HCT116 (cell line): ENCODE measurements around the gene PHKB. TPM values are rescaled to one million over a fixed set of nuclear protein-coding genes. Genes with fewer than 3 reads are reported as not detected.

Experiments
- ATAC-seq: fragments of 200-7000 bp; cut with Tn5 transposase; 2 replicates; pipeline ENCODE4 v1.9.1; 2020; ENCODE audit warnings: mild to moderate bottlenecking, moderate library complexity
- BruUV-seq: library from RNA; stranded (reverse); fragments of 400-500 nt; replicated peaks from 2 replicates; lab custom pipeline; 2021; lab: Mats Ljungman, UMichigan
- CTCF ChIA-PET: fragments of 300-600 bp; sonication (Branson Sonifier 250); formaldehyde crosslinking; loops from one replicate; lab custom pipeline; 2021; ENCODE audit warnings: antibody characterized with exemption; lab: Charles Lee
- POLR2A ChIA-PET: fragments of 300-600, 350-600 bp; sonication (Branson Sonifier 250); formaldehyde crosslinking; loops from one replicate; lab custom pipeline; 2021; ENCODE audit warnings: antibody characterized with exemption; lab: Charles Lee
- RAD21 ChIA-PET, 2 experiments: fragments of 300-600 bp; sonication (Branson Sonifier 250); formaldehyde crosslinking; loops; one replicate each; lab custom pipeline; 2023; ENCODE audit warnings: low total read pairs in 2 of 2; ENCODE audit not compliant: uncharacterized antibody in 2 of 2, unreplicated experiment in 2 of 2, low non-redundant PET in 1 of 2; lab: Charles Lee
- DNase-seq: peaks from one replicate; pipeline ENCODE4 v3.0.0-alpha.2; 2010; ENCODE audit warnings: low read depth, low spot score
- H2AFZ ChIP-seq: fragments of 200-600 bp; shearing (Covaris generic), sonication (generic); 2 replicates; pipeline ENCODE4 v1.6.1; 2017; ENCODE audit warnings: low read depth, mixed run types, mixed read lengths, antibody characterized with exemption, low read length; ENCODE audit not compliant: poor library complexity, severe bottlenecking
- H3K27ac ChIP-seq: 2 replicates; pipeline ENCODE4 v1.5.1; 2012; ENCODE audit warnings: low read depth, low read length
- H3K27me3 ChIP-seq: fragments of 200-600 bp; sonication (generic); 2 replicates; pipeline ENCODE4 v1.6.1; 2016; ENCODE audit warnings: mixed run types, low read length, mixed read lengths; ENCODE audit not compliant: insufficient read depth
- H3K36me3 ChIP-seq, 2 experiments: fragments of 200-500 bp in 1 of 2; fragments of 200-600 bp in 1 of 2; sonication (Bioruptor generic) in 1 of 2; sonication (generic) in 1 of 2; 2 replicates each; pipeline versions ENCODE4 v1.5.1 to v1.6.1; 2014 to 2016; ENCODE audit warnings: low read length in 2 of 2, inconsistent platforms in 1 of 2, mixed read lengths in 1 of 2, mixed run types in 1 of 2; ENCODE audit not compliant: insufficient read depth in 2 of 2, control insufficient read depth in 1 of 2
- H3K4me1 ChIP-seq, 2 experiments: fragments of 200-600 bp in 1 of 2; sonication (generic) in 1 of 2; 2 replicates each; pipeline versions ENCODE4 v1.5.1 to v1.6.1; 2012 to 2017; ENCODE audit warnings: low read length in 2 of 2, inconsistent platforms in 1 of 2, mild to moderate bottlenecking in 1 of 2, mixed read lengths in 1 of 2, mixed run types in 1 of 2, moderate library complexity in 1 of 2; ENCODE audit not compliant: insufficient read depth in 2 of 2, control insufficient read depth in 1 of 2
- H3K4me2 ChIP-seq: fragments of 200-600 bp; sonication (generic); 2 replicates; pipeline ENCODE4 v1.6.1; 2017; ENCODE audit warnings: mixed run types, low read length, mixed read lengths
- H3K4me3 ChIP-seq, 2 experiments: fragments of 200-600 bp in 1 of 2; sonication (generic) in 1 of 2; replicated peaks in 1 of 2; 2 replicates each; pipeline ENCODE4 v1.5.1; 2011 to 2016; ENCODE audit warnings: low read length in 2 of 2, control low read depth in 1 of 2, low read depth in 1 of 2, mild to moderate bottlenecking in 1 of 2, mixed read lengths in 1 of 2, mixed run types in 1 of 2
- H3K79me2 ChIP-seq: fragments of 200-600 bp; sonication (generic); 2 replicates; pipeline ENCODE4 v1.6.1; 2017; ENCODE audit warnings: mild to moderate bottlenecking, mixed run types, low read length, moderate library complexity, mixed read lengths; ENCODE audit not compliant: insufficient read depth
- H3K9ac ChIP-seq: fragments of 200-600 bp; sonication (generic); 2 replicates; pipeline ENCODE4 v1.6.1; 2016; ENCODE audit warnings: low read length, mixed read lengths
- H3K9me2 ChIP-seq: fragments of 200-600 bp; sonication (generic), shearing (Covaris generic); 2 replicates; pipeline ENCODE4 v1.6.1; 2017; ENCODE audit warnings: mixed run types, mild to moderate bottlenecking, moderate library complexity; ENCODE audit not compliant: insufficient read depth
- H3K9me3 ChIP-seq, 2 experiments: fragments of 200-500 bp in 1 of 2; fragments of 200-600 bp in 1 of 2; sonication (Bioruptor generic) in 1 of 2; sonication (generic) in 1 of 2; 2 replicates each; pipeline ENCODE4 v1.6.1; 2014 to 2017; ENCODE audit warnings: low read length in 2 of 2, mixed read lengths in 2 of 2, inconsistent platforms in 1 of 2, low read depth in 1 of 2, mild to moderate bottlenecking in 1 of 2, mixed run types in 1 of 2, moderate library complexity in 1 of 2; ENCODE audit not compliant: control insufficient read depth in 1 of 2, insufficient read depth in 1 of 2
- H4K20me1 ChIP-seq: fragments of 200-600 bp; sonication (generic), shearing (Covaris generic); 2 replicates; pipeline ENCODE4 v1.6.1; 2017; ENCODE audit warnings: mixed run types, mild to moderate bottlenecking, moderate library complexity; ENCODE audit not compliant: insufficient read depth
- EGR1 ChIP-seq: IDR thresholded peaks from 2 replicates; pipeline ENCODE4 v1.6.1; 2012; ENCODE audit warnings: low read depth
- ELF1 ChIP-seq: IDR thresholded peaks from 2 replicates; pipeline ENCODE4 v1.6.1; 2012; ENCODE audit warnings: low read depth, borderline replicate concordance
- EZH2 ChIP-seq: fragments of 200-600 bp; sonication (generic); IDR thresholded peaks from 2 replicates; pipeline ENCODE4 v1.6.1; 2017; ENCODE audit warnings: antibody characterized with exemption, mixed run types
- FOSL1 ChIP-seq: IDR thresholded peaks from 2 replicates; pipeline ENCODE4 v1.6.1; 2012; ENCODE audit warnings: low read depth
- POLR2A ChIP-seq: IDR thresholded peaks from 2 replicates; pipeline ENCODE4 v1.7.0; 2011; ENCODE audit warnings: borderline replicate concordance; ENCODE audit not compliant: insufficient read depth, insufficient read length; ENCODE audit errors: extremely low read depth
- SIN3A ChIP-seq: IDR thresholded peaks from 2 replicates; pipeline ENCODE4 v1.6.1; 2012; ENCODE audit warnings: low read depth
- TCF7L2 ChIP-seq: IDR thresholded peaks from 2 replicates; pipeline ENCODE4 v1.7.0; 2011; ENCODE audit warnings: borderline replicate concordance, inconsistent platforms; ENCODE audit not compliant: insufficient read depth, insufficient read length; ENCODE audit errors: extremely low read depth
- YY1 ChIP-seq: IDR thresholded peaks from 2 replicates; pipeline ENCODE4 v1.6.1; 2011; ENCODE audit warnings: low read length, low read depth, moderate library complexity, mild to moderate bottlenecking; ENCODE audit not compliant: insufficient replicate concordance; ENCODE audit errors: extremely low read depth
- ZNF274 ChIP-seq: fragments of 200-500 bp; sonication (Bioruptor generic); IDR thresholded peaks from 2 replicates; pipeline ENCODE4 v1.6.1; 2014; ENCODE audit warnings: mild to moderate bottlenecking, low read depth, low read length, inconsistent platforms
- intact Hi-C: fragments of 100-400 bp; cut with micrococcal nuclease; formaldehyde crosslinking; loops from 2 replicates; pipeline ENCODE4 v1.10.0; 2022
- total RNA-seq: library from RNA; stranded (reverse); gene quantifications from one replicate; pipeline ENCODE4 v1.2.1, GENCODE V29; 2021; ENCODE audit not compliant: unreplicated experiment
- TF ChIP-seq, protein P1 (sequence below): IDR thresholded peaks from 2 replicates; pipeline ENCODE4 v1.6.1; 2012; ENCODE audit warnings: low read depth
- TF ChIP-seq, protein P2 (sequence below): IDR thresholded peaks from 2 replicates; pipeline ENCODE4 v1.6.1; 2011; ENCODE audit warnings: mild to moderate bottlenecking, low read length, moderate library complexity; ENCODE audit not compliant: insufficient replicate concordance; ENCODE audit errors: extremely low read depth
- TF ChIP-seq, protein P3 (sequence below), 3 experiments: fragments of 200-600 bp in 1 of 3; sonication (generic) in 1 of 3; IDR thresholded peaks in 2 of 3; conservative IDR thresholded peaks in 1 of 3; 2 replicates each; pipeline ENCODE4 v1.5.1; 2012 to 2017; ENCODE audit warnings: low read depth in 2 of 3, low read length in 2 of 3, antibody characterized with exemption in 1 of 3, borderline replicate concordance in 1 of 3, control low read depth in 1 of 3, mild to moderate bottlenecking in 1 of 3, mixed read lengths in 1 of 3, mixed run types in 1 of 3, moderate library complexity in 1 of 3; ENCODE audit not compliant: insufficient read depth in 1 of 3

The PHKB gene
- total RNA-seq, 1 experiment from 2014 or later: 30.5 TPM

DNA sequence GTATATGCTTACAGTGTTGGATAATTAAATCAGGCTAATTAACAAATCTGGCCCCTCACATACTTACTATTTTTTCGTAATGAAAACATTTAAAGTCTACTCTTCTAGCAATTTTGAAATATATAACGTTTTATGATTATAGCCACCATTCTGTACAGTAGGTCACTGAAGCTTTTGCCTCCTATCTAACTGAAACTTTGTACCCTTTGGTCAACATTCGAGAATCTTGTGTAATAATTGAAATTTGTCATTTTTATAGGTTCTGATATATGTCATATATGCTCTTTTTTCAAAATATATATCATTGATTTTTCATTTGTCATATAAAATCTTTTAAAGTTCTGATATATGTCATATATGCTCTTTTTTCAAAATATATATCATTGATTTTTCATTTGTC, 12.7 kb downstream of the PHKB start:
- Histone ChIP-seq H4K20me1 (no peaks in the 10 kb centered on the region), H3K79me2 (peaks cover 11% of the 10 kb centered on the region), H3K9ac (no peak overlapping the region), H3K9me3 (no peaks in the 10 kb centered on the region), H3K4me3 (no peak overlapping the region), H3K4me2 (no peak overlapping the region), H3K27ac (no peak overlapping the region), H3K4me1 (no peaks in the 10 kb centered on the region)
- intact Hi-C loops: no loop called here
- ChIA-PET CTCF (no interaction called here), POLR2A (no interaction called here), RAD21 (interaction anchor here in 1 of 2 experiments (0.6 kb wide), 1 partner anchor 43 kb away, joined by 5 read pairs; no protein-coding TSS in a partner anchor)
- ATAC-seq: no peak
- BruUV-seq: no TSS peak
- no peak for DNase-seq
- TF ChIP-seq, protein P1, sequence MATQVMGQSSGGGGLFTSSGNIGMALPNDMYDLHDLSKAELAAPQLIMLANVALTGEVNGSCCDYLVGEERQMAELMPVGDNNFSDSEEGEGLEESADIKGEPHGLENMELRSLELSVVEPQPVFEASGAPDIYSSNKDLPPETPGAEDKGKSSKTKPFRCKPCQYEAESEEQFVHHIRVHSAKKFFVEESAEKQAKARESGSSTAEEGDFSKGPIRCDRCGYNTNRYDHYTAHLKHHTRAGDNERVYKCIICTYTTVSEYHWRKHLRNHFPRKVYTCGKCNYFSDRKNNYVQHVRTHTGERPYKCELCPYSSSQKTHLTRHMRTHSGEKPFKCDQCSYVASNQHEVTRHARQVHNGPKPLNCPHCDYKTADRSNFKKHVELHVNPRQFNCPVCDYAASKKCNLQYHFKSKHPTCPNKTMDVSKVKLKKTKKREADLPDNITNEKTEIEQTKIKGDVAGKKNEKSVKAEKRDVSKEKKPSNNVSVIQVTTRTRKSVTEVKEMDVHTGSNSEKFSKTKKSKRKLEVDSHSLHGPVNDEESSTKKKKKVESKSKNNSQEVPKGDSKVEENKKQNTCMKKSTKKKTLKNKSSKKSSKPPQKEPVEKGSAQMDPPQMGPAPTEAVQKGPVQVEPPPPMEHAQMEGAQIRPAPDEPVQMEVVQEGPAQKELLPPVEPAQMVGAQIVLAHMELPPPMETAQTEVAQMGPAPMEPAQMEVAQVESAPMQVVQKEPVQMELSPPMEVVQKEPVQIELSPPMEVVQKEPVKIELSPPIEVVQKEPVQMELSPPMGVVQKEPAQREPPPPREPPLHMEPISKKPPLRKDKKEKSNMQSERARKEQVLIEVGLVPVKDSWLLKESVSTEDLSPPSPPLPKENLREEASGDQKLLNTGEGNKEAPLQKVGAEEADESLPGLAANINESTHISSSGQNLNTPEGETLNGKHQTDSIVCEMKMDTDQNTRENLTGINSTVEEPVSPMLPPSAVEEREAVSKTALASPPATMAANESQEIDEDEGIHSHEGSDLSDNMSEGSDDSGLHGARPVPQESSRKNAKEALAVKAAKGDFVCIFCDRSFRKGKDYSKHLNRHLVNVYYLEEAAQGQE: no peak
- TF ChIP-seq EZH2 (no peak), SIN3A (no peak), POLR2A (no peak), TCF7L2 (no peak), YY1 (no peak), ZNF274 (no peak), FOSL1 (no peak), EGR1 (no peak), ELF1 (no peak)
- TF ChIP-seq, protein P2, sequence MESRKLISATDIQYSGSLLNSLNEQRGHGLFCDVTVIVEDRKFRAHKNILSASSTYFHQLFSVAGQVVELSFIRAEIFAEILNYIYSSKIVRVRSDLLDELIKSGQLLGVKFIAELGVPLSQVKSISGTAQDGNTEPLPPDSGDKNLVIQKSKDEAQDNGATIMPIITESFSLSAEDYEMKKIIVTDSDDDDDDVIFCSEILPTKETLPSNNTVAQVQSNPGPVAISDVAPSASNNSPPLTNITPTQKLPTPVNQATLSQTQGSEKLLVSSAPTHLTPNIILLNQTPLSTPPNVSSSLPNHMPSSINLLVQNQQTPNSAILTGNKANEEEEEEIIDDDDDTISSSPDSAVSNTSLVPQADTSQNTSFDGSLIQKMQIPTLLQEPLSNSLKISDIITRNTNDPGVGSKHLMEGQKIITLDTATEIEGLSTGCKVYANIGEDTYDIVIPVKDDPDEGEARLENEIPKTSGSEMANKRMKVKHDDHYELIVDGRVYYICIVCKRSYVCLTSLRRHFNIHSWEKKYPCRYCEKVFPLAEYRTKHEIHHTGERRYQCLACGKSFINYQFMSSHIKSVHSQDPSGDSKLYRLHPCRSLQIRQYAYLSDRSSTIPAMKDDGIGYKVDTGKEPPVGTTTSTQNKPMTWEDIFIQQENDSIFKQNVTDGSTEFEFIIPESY: no peak
- TF ChIP-seq, protein P3, sequence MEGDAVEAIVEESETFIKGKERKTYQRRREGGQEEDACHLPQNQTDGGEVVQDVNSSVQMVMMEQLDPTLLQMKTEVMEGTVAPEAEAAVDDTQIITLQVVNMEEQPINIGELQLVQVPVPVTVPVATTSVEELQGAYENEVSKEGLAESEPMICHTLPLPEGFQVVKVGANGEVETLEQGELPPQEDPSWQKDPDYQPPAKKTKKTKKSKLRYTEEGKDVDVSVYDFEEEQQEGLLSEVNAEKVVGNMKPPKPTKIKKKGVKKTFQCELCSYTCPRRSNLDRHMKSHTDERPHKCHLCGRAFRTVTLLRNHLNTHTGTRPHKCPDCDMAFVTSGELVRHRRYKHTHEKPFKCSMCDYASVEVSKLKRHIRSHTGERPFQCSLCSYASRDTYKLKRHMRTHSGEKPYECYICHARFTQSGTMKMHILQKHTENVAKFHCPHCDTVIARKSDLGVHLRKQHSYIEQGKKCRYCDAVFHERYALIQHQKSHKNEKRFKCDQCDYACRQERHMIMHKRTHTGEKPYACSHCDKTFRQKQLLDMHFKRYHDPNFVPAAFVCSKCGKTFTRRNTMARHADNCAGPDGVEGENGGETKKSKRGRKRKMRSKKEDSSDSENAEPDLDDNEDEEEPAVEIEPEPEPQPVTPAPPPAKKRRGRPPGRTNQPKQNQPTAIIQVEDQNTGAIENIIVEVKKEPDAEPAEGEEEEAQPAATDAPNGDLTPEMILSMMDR (IDR thresholded peaks at IDR 0.05 in 2 of 3, conservative IDR thresholded peaks at IDR 0.05 in 1 of 3; ENCODE audit: borderline replicate concordance in 1 of 3, insufficient read depth in 1 of 3, low read depth in 2 of 3, low read length in 2 of 3): no peak
- TF ChIP-seq, all 23 proteins: peak for 0
- Histone ChIP-seq H2AFZ (no peak overlapping the region), H3K9me2 (no peaks in the 10 kb centered on the region), H3K36me3 (no peaks in the 10 kb centered on the region), H3K27me3 (no peaks in the 10 kb centered on the region)
